ENCODE data around the gene GREB1. TPM values are rescaled to one million over a fixed set of nuclear protein-coding genes. Genes with fewer than 3 reads are reported as not detected.

The GREB1 gene
- total RNA-seq, 1 experiment from 2014 or later: 0.90 TPM

- Mint-ChIP-seq H3K36me3 (ENCODE audit: insufficient read depth, unreplicated experiment) (no peaks in the 10 kb centered on the region), H3K27me3 (ENCODE audit: unreplicated experiment) (no peaks in the 10 kb centered on the region), H3K9me3 (ENCODE audit: low read depth, unreplicated experiment) (peaks cover 3% of the 10 kb centered on the region), H3K4me3 (ENCODE audit: low read depth, unreplicated experiment) (no peak overlapping the region), H3K4me1 (ENCODE audit: low read depth, unreplicated experiment) (peaks cover 19% of the 10 kb centered on the region), H3K27ac (ENCODE audit: unreplicated experiment) (no peak overlapping the region)
- DNase-seq: no peak
- intact Hi-C loops (cut with micrococcal nuclease; ENCODE audit: unreplicated experiment): no loop called here
- CTCF ChIA-PET: no interaction called here
- BruUV-seq (replicated peaks): no TSS peak
- TF ChIP-seq CTCF (IDR thresholded peaks at IDR 0.05; ENCODE audit: unreplicated experiment): no peak
Observed at GRCh38 chr2:11500702-11501303, 33.0 kb upstream of the GREB1 start.

- CTCF ChIA-PET: no interaction called here
- H3K27me3 Mint-ChIP-seq (ENCODE audit: unreplicated experiment): no peaks in the 10 kb centered on the region
- H3K4me3 Mint-ChIP-seq (ENCODE audit: low read depth, unreplicated experiment): no peak overlapping the region
- no peak overlapping the region for H3K27ac Mint-ChIP-seq (ENCODE audit: unreplicated experiment)
- H3K4me1 Mint-ChIP-seq (ENCODE audit: low read depth, unreplicated experiment): peaks cover 26% of the 10 kb centered on the region
- no peaks in the 10 kb centered on the region for H3K36me3 Mint-ChIP-seq (ENCODE audit: insufficient read depth, unreplicated experiment)
- H3K9me3 Mint-ChIP-seq (ENCODE audit: low read depth, unreplicated experiment): peaks cover 3% of the 10 kb centered on the region
- intact Hi-C loops (cut with micrococcal nuclease; ENCODE audit: unreplicated experiment): no loop called here
- BruUV-seq (replicated peaks): no TSS peak
- DNase-seq: no peak
- no peak for TF ChIP-seq CTCF (IDR thresholded peaks at IDR 0.05; ENCODE audit: unreplicated experiment)
Observed at GRCh38 chr2:11502740-11503292, 31.0 kb upstream of the GREB1 start.

- Mint-ChIP-seq H3K9me3 (ENCODE audit: low read depth, unreplicated experiment) (peaks cover 3% of the 10 kb centered on the region), H3K4me1 (ENCODE audit: low read depth, unreplicated experiment) (peaks cover 24% of the 10 kb centered on the region), H3K4me3 (ENCODE audit: low read depth, unreplicated experiment) (no peak overlapping the region), H3K36me3 (ENCODE audit: insufficient read depth, unreplicated experiment) (no peaks in the 10 kb centered on the region), H3K27me3 (ENCODE audit: unreplicated experiment) (no peaks in the 10 kb centered on the region), H3K27ac (ENCODE audit: unreplicated experiment) (no peak overlapping the region)
- DNase-seq: no peak
- no peak for TF ChIP-seq CTCF (IDR thresholded peaks at IDR 0.05; ENCODE audit: unreplicated experiment)
- no TSS peak for BruUV-seq (replicated peaks)
- CTCF ChIA-PET: no interaction called here
- intact Hi-C loops (cut with micrococcal nuclease; ENCODE audit: unreplicated experiment): no loop called here
Observed at GRCh38 chr2:11503354-11503927, 30.4 kb upstream of the GREB1 start.

GRCh38 chr2:11505652-11506610 lies 27.9 kb upstream of the GREB1 start:
- intact Hi-C loops (cut with micrococcal nuclease; ENCODE audit: unreplicated experiment): no loop called here
- DNase-seq: peak; percentile 40
- BruUV-seq (replicated peaks): no TSS peak
- Mint-ChIP-seq H3K4me3 (ENCODE audit: low read depth, unreplicated experiment) (no peak overlapping the region), H3K36me3 (ENCODE audit: insufficient read depth, unreplicated experiment) (no peaks in the 10 kb centered on the region), H3K4me1 (ENCODE audit: low read depth, unreplicated experiment) (peaks cover 17% of the 10 kb centered on the region), H3K27me3 (ENCODE audit: unreplicated experiment) (peaks cover 14% of the 10 kb centered on the region), H3K27ac (ENCODE audit: unreplicated experiment) (no peak overlapping the region), H3K9me3 (ENCODE audit: low read depth, unreplicated experiment) (peaks cover 3% of the 10 kb centered on the region)
- no peak for TF ChIP-seq CTCF (IDR thresholded peaks at IDR 0.05; ENCODE audit: unreplicated experiment)
- CTCF ChIA-PET: no interaction called here

All from Calu3 (cell line).